ENCODE measurements around the gene NKX2-1. TPM values are rescaled to one million over a fixed set of nuclear protein-coding genes. Genes with fewer than 3 reads are reported as not detected.

NKX2-1 gene
- total and polyA plus RNA-seq, 2 donors (not counting 1 experiment from before 2014, with no cell fraction given): not detected

GRCh38 chr14:36514278-36515104 lies 5.5 kb downstream of the NKX2-1 start:
- H3K79me2 ChIP-seq (ENCODE audit: control insufficient read depth, insufficient read depth, low read length): no peaks in the 10 kb centered on the region
- Mint-ChIP-seq H3K4me1 (peaks cover 2% of the 10 kb centered on the region), H3K9me3 (ENCODE audit: insufficient read depth) (no peaks in the 10 kb centered on the region), H3K4me3 (no peak overlapping the region), H3K27me3 (peaks cover 69% of the 10 kb centered on the region), H3K27ac (no peak overlapping the region)
- H3K9ac ChIP-seq (ENCODE audit: low read length): no peak overlapping the region
- POLR2A ChIA-PET: no interaction called here
- no peak overlapping the region for H3K4me2 ChIP-seq (replicated peaks; ENCODE audit: low read depth, low read length, poor library complexity, severe bottlenecking)
- peaks cover 3 to 5% of the 10 kb centered on the region in 2 donors for H3K4me1 ChIP-seq (ENCODE audit: control insufficient read depth in 2 of 2, insufficient read depth in 2 of 2, low read length in 2 of 2)
- CTCF ChIA-PET: no interaction called here
- no peak overlapping the region for H3K4me3 ChIP-seq (ENCODE audit: control extremely low read depth in 1 of 5, extremely low read depth in 1 of 5, insufficient read depth in 1 of 5, low read depth in 2 of 5, low read length in 4 of 5)
- 10% methylated on average over 37 of the region's 38 CpGs for WGBS (ENCODE audit: insufficient coverage)
- no peak for ATAC-seq (ENCODE audit: low read depth)
- TF ChIP-seq EZH2 (IDR thresholded peaks at IDR 0.05; ENCODE audit: borderline replicate concordance, insufficient read depth, low read depth, low read length, poor library complexity, severe bottlenecking) (no peak), CTCF (IDR thresholded peaks at IDR 0.05) (no peak)
- peaks cover 0 to 66% (median 23%) of the 10 kb centered on the region in 4 experiments for H3K27me3 ChIP-seq (replicated peaks in 1 of 4; ENCODE audit: control extremely low read depth in 1 of 4, control insufficient read depth in 3 of 4, insufficient read depth in 4 of 4, low read length in 3 of 4)
- H3K36me3 ChIP-seq (replicated peaks in 1 of 2; ENCODE audit: control extremely low read depth in 1 of 2, control insufficient read depth in 1 of 2, extremely low read depth in 1 of 2, insufficient read depth in 2 of 2, low read length in 1 of 2): no peaks in the 10 kb centered on the region
- peaks cover 0 to 17% (median 0%) of the 10 kb centered on the region in 3 donors for H3K9me3 ChIP-seq (ENCODE audit: control extremely low read depth in 1 of 3, control insufficient read depth in 2 of 3, insufficient read depth in 1 of 3, low read length in 2 of 3)
- H3K27ac ChIP-seq (ENCODE audit: low read length in 2 of 2): no peak overlapping the region
- H4K20me1 ChIP-seq (ENCODE audit: control insufficient read depth, insufficient read depth, low read length, poor library complexity, severe bottlenecking): no peaks in the 10 kb centered on the region
- intact Hi-C loops (cut with micrococcal nuclease): no loop called here
- H2AFZ ChIP-seq (ENCODE audit: insufficient read depth, low read depth, low read length, poor library complexity, severe bottlenecking): no peak overlapping the region
- no peak for DNase-seq
